ENCODE measurements around the gene ADAMTSL1.

The ADAMTSL1 gene

GRCh38 chr9:18668944-18669343, 195.0 kb downstream of the ADAMTSL1 start:
- no peak for DNase-seq

- no peak for DNase-seq
These were observed 198.8 kb downstream of the ADAMTSL1 start for GRCh38 chr9:18672706-18673105.

- DNase-seq: no peak
These were observed 199.2 kb downstream of the ADAMTSL1 start for GRCh38 chr9:18673179-18673578.

- no peak for DNase-seq
These were observed 201.4 kb downstream of the ADAMTSL1 start for GRCh38 chr9:18675332-18675731.

GRCh38 chr9:18675973-18676372, 202.0 kb downstream of the ADAMTSL1 start:
- no peak for DNase-seq

- no peak for DNase-seq
These were observed 202.6 kb downstream of the ADAMTSL1 start for GRCh38 chr9:18676525-18676924.

- no peak for DNase-seq
These were observed 205.1 kb downstream of the ADAMTSL1 start for GRCh38 chr9:18678821-18679590.

GRCh38 chr9:18682907-18683306, 209.0 kb downstream of the ADAMTSL1 start:
- no peak for DNase-seq

- no peak for DNase-seq
These were observed 209.4 kb downstream of the ADAMTSL1 start for GRCh38 chr9:18683312-18683711.

GRCh38 chr9:18683851-18684250, 209.9 kb downstream of the ADAMTSL1 start:
- DNase-seq: no peak

- no peak for DNase-seq
These were observed 210.8 kb downstream of the ADAMTSL1 start for GRCh38 chr9:18684593-18685317.

GRCh38 chr9:18688581-18689565, 214.9 kb downstream of the ADAMTSL1 start:
- DNase-seq: no peak

GRCh38 chr9:18689921-18690320, 216.0 kb downstream of the ADAMTSL1 start:
- no peak for DNase-seq

- DNase-seq: no peak
These were observed 218.3 kb downstream of the ADAMTSL1 start for GRCh38 chr9:18692268-18692667.

- DNase-seq: no peak
These were observed 219.0 kb downstream of the ADAMTSL1 start for GRCh38 chr9:18692962-18693361.

- no peak for DNase-seq
These were observed 221.2 kb downstream of the ADAMTSL1 start for GRCh38 chr9:18694959-18695668.

GRCh38 chr9:18698992-18699391, 225.0 kb downstream of the ADAMTSL1 start:
- DNase-seq: no peak

GRCh38 chr9:18699764-18700163, 225.8 kb downstream of the ADAMTSL1 start:
- no peak for DNase-seq

- DNase-seq: no peak
These were observed 226.8 kb downstream of the ADAMTSL1 start for GRCh38 chr9:18700714-18701113.

GRCh38 chr9:18703151-18703900, 229.4 kb downstream of the ADAMTSL1 start:
- DNase-seq: no peak

- DNase-seq: no peak
These were observed 230.0 kb downstream of the ADAMTSL1 start for GRCh38 chr9:18703901-18704379.
